Fibroblast of the aortic adventitia (primary cell): ENCODE measurements around the gene CCDC190. TPM values are rescaled to one million over a fixed set of nuclear protein-coding genes. Genes with fewer than 3 reads are reported as not detected.

Experiments used
- DNase-seq: peaks from one replicate; pipeline ENCODE4 v3.0.0-alpha.2; 2010; ENCODE audit warnings: low read depth
- H3K4me3 ChIP-seq: 2 replicates; pipeline ENCODE4 v1.5.1; 2011; ENCODE audit warnings: low read depth, mild to moderate bottlenecking, control low read depth, low read length, moderate library complexity
- CTCF ChIP-seq: IDR thresholded peaks from 2 replicates; pipeline ENCODE4 v1.5.1; 2011; ENCODE audit warnings: mild to moderate bottlenecking, low read length, control low read depth, inconsistent platforms; ENCODE audit not compliant: insufficient read depth
- total RNA-seq: library from RNA; depleted of rRNA; stranded (reverse); fragments of >200 nt; gene quantifications from 2 replicates; pipeline ENCODE4 v1.2.3, GENCODE V29; 2012; ENCODE audit warnings: low replicate concordance

CCDC190 gene
- total RNA-seq, 1 donor: 4.6 TPM

- no peak for DNase-seq
- no peak overlapping the region for H3K4me3 ChIP-seq
- no peak for TF ChIP-seq CTCF
Measured at GRCh38 chr1:162840250-162840839, 20.6 kb downstream of the CCDC190 start.

GRCh38 chr1:162838863-162839262 lies 22.1 kb downstream of the CCDC190 start:
- DNase-seq: no peak
- H3K4me3 ChIP-seq: no peak overlapping the region
- no peak for TF ChIP-seq CTCF

- DNase-seq: peak; percentile 62
- TF ChIP-seq CTCF: no peak
Measured at GRCh38 chr1:162835157-162835899, 25.6 kb downstream of the CCDC190 start.

GRCh38 chr1:162832470-162832869 lies 28.5 kb downstream of the CCDC190 start:
- no peak overlapping the region for H3K4me3 ChIP-seq
- TF ChIP-seq CTCF: no peak
- DNase-seq: no peak

More at GRCh38 chr1:162835157-162835899, 25.6 kb downstream of the CCDC190 start:
- H3K4me3 ChIP-seq: no peak overlapping the region

GRCh38 chr1:162829268-162829667 lies 31.7 kb downstream of the CCDC190 start:
- DNase-seq: no peak
- TF ChIP-seq CTCF: no peak
- no peak overlapping the region for H3K4me3 ChIP-seq

- no peak for DNase-seq
- no peak for TF ChIP-seq CTCF
- H3K4me3 ChIP-seq: no peak overlapping the region
Measured at GRCh38 chr1:162823771-162824525, 37.0 kb downstream of the CCDC190 start.
